Measurements from ENCODE around the gene CAST.
A peak's percentile ranks its signal among the peaks of the same experiment; 100 is the strongest.

CAST gene

DNA sequence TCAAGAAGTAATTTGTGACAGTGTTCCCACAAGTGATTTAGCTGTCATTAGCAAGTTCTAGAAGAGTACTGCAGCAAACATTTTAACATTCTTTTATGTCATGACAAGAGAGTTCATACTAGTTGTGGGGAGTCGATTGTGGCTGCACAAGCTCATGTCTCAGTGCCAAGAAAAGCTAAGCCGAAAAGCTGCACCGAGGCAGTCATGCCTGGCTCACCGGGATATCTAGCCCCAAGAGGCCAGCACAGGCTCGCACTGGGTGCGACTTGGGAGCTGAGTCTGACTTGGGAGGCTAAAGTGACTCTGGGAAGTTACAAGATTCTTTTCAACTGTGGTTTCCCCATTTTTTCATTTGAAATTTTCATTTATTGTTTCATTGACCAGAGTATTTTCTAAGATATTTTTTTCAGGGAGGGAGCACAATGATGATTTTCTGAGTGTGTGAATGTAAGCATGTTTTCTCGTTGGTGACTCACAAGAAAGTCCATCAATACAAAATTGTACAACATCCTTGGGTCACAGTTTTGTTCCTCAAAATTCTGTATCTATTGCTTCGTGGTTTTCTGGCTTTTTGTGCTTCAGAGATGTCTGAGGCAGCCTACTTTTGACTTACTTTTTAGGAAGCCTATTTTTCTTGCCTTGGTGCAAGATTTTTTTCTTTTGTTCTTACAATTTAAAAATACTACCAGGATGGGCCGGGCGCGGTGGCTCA lies 18.7 kb downstream of the CAST start:
- no peak overlapping the region for H3K4me3 ChIP-seq (ENCODE audit: low read length)
- DNase-seq (ENCODE audit: low read depth) = no peak

DNA sequence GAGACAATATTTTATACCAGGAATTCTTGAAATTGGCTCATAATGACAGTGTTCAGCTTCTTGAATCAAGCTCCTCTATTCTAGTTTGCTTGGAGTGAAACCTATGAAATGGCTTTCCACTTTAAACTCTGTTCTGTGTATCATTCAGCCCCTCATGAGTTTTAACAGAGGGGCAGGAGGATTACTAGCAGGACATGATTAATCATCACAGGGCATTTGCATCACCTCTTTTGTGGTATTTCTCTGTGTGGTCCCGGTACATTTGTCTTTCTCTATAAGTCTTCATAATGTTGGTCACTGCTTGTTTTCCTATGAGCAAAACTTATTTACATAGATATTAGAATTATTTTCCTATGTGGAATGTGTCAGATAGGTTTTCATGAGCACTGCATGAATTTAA lies 21.2 kb downstream of the CAST start:
- TF ChIP-seq CTCF (IDR thresholded peaks at IDR 0.05; ENCODE audit: insufficient read depth, low read depth, low read length, missing control alignments) = no peak
- no peak overlapping the region for H3K4me3 ChIP-seq (ENCODE audit: low read length)
- peak; percentile 25 for DNase-seq (ENCODE audit: low read depth)

More for the DNA sequence above, 18.7 kb downstream of the CAST start:
- TF ChIP-seq CTCF (IDR thresholded peaks at IDR 0.05; ENCODE audit: insufficient read depth, low read depth, low read length, missing control alignments) = no peak

GRCh38 chr5:96683810-96684209 lies 21.6 kb downstream of the CAST start:
- DNase-seq (ENCODE audit: low read depth) = no peak
- no peak overlapping the region for H3K4me3 ChIP-seq (ENCODE audit: low read length)
- no peak for TF ChIP-seq CTCF (IDR thresholded peaks at IDR 0.05; ENCODE audit: insufficient read depth, low read depth, low read length, missing control alignments)

DNA sequence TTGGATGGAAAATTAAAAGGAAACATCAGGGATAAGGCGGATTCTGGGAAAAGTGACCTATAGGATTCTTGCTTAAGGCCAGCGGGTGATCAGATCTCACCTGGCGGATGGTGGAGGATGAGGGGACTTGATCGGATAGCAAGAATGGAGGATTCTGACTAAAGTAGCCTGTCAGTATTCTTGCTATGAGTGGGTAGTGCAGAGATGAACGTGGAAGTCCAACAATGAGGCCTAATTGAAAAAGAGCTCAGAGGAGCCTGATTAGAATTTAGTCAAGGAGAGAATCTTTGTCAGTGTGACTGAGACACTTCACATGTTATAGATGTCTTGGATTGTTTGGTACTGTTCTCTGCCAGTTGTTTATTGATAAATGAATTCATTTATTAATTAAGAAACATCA lies 24.9 kb downstream of the CAST start:
- no peak for TF ChIP-seq CTCF (IDR thresholded peaks at IDR 0.05; ENCODE audit: insufficient read depth, low read depth, low read length, missing control alignments)
- no peak overlapping the region for H3K4me3 ChIP-seq (ENCODE audit: low read length)
- DNase-seq (ENCODE audit: low read depth) = no peak

- peak; percentile 68 for DNase-seq (ENCODE audit: low read depth)
- no peak overlapping the region for H3K4me3 ChIP-seq (ENCODE audit: low read length)
- peak; percentile 64 for TF ChIP-seq CTCF (IDR thresholded peaks at IDR 0.05; ENCODE audit: insufficient read depth, low read depth, low read length, missing control alignments)
Observed at GRCh38 chr5:96687812-96688453, 25.8 kb downstream of the CAST start.

- DNase-seq (ENCODE audit: low read depth) = peak; percentile 25
- no peak for TF ChIP-seq CTCF (IDR thresholded peaks at IDR 0.05; ENCODE audit: insufficient read depth, low read depth, low read length, missing control alignments)
- no peak overlapping the region for H3K4me3 ChIP-seq (ENCODE audit: low read length)
Observed at GRCh38 chr5:96690861-96691260, 28.7 kb downstream of the CAST start.
